Prostate gland (tissue), 2 donors: Measurements from ENCODE around the gene STAT5B.
"Not testable (repeated sequence)": the region's sequence is repeated elsewhere in the genome, so short reads cannot be mapped to it uniquely, and the experiment has no call there.

Source experiments
- POLR2A ChIP-seq: fragments of 450-650 bp; IDR thresholded peaks from one replicate; pipeline ENCODE4 v1.6.1; 2016; ENCODE audit warnings: antibody characterized with exemption, mild to moderate bottlenecking
- TF ChIP-seq, protein P1 (sequence below), 4 experiments: fragments of 200-600 bp in 2 of 4; fragments of 450-650 bp in 2 of 4; sonication (generic) in 2 of 4; IDR thresholded peaks; 1 replicate in 3 of 4; 2 replicates in 1 of 4; pipeline ENCODE4 v1.5.1; 2016 to 2019; ENCODE audit warnings: antibody characterized with exemption in 4 of 4, mild to moderate bottlenecking in 2 of 4, moderate library complexity in 2 of 4

GRCh38 chr17:42245183-42245582 is 31.0 kb downstream of the STAT5B start:
- TF ChIP-seq POLR2A: not testable (repeated sequence)
- TF ChIP-seq, protein P1, sequence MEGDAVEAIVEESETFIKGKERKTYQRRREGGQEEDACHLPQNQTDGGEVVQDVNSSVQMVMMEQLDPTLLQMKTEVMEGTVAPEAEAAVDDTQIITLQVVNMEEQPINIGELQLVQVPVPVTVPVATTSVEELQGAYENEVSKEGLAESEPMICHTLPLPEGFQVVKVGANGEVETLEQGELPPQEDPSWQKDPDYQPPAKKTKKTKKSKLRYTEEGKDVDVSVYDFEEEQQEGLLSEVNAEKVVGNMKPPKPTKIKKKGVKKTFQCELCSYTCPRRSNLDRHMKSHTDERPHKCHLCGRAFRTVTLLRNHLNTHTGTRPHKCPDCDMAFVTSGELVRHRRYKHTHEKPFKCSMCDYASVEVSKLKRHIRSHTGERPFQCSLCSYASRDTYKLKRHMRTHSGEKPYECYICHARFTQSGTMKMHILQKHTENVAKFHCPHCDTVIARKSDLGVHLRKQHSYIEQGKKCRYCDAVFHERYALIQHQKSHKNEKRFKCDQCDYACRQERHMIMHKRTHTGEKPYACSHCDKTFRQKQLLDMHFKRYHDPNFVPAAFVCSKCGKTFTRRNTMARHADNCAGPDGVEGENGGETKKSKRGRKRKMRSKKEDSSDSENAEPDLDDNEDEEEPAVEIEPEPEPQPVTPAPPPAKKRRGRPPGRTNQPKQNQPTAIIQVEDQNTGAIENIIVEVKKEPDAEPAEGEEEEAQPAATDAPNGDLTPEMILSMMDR (IDR thresholded peaks at IDR 0.05): not testable (repeated sequence)
